K562 (cell line): ENCODE data around the gene FASLG. TPM values are rescaled to one million over a fixed set of nuclear protein-coding genes. Genes with fewer than 3 reads are reported as not detected.
A peak's percentile ranks its signal among the peaks of the same experiment; 100 is the strongest.

ENCODE experiments used
- ARHGAP35 ChIP-seq: fragments of 450-650 bp; IDR thresholded peaks from 2 replicates; pipeline ENCODE4 v1.6.1; 2018; ENCODE audit not compliant: partially characterized antibody
- ARID1B ChIP-seq: fragments of 450-650 bp; IDR thresholded peaks from 2 replicates; pipeline ENCODE4 v1.6.1; 2016; ENCODE audit warnings: antibody characterized with exemption, mild to moderate bottlenecking, inconsistent platforms
- CBX1 ChIP-seq: sonication (generic); IDR thresholded peaks from 2 replicates; pipeline ENCODE4 v1.6.1; 2016; ENCODE audit warnings: antibody characterized with exemption, low read depth, mild to moderate bottlenecking
- CBX5 ChIP-seq: IDR thresholded peaks from 2 replicates; pipeline ENCODE4 v1.6.1; 2014; ENCODE audit warnings: low read depth, borderline replicate concordance
- EP300 ChIP-seq: IDR thresholded peaks from 2 replicates; pipeline ENCODE4 v1.6.1; 2012; ENCODE audit warnings: low read length, improper control_type of control experiment
- ETV1 ChIP-seq: fragments of 450-650 bp; conservative IDR thresholded peaks from 2 replicates; pipeline ENCODE4 v1.6.1; 2016; ENCODE audit warnings: missing genetic modification characterization, control low read depth, low read depth, missing compliant biosample characterization
- EWSR1 ChIP-seq: fragments of 450-650 bp; IDR thresholded peaks from 2 replicates; pipeline ENCODE4 v1.6.1; 2018; ENCODE audit warnings: borderline replicate concordance, mild to moderate bottlenecking, low read depth, moderate library complexity; ENCODE audit not compliant: partially characterized antibody
- FIP1L1 ChIP-seq: fragments of 200-400 bp; formaldehyde crosslinking; IDR thresholded peaks from 2 replicates; pipeline ENCODE4 v1.6.1; 2018; ENCODE audit warnings: mild to moderate bottlenecking, low read depth, low read length; ENCODE audit not compliant: poor library complexity, severe bottlenecking
- MITF ChIP-seq: IDR thresholded peaks from 2 replicates; pipeline ENCODE4 v1.6.1; 2014; ENCODE audit warnings: antibody characterized with exemption
- NR2C1 ChIP-seq, 2 experiments: fragments of 450-650 bp; IDR thresholded peaks; 2 replicates each; pipeline ENCODE4 v1.6.1; 2017; ENCODE audit warnings: mild to moderate bottlenecking in 2 of 2, antibody characterized with exemption in 1 of 2, inconsistent platforms in 1 of 2, missing compliant biosample characterization in 1 of 2, missing genetic modification characterization in 1 of 2
- PHB ChIP-seq: fragments of 250-450 bp; sonication (Bioruptor Pico); IDR thresholded peaks from 2 replicates; pipeline ENCODE4 v1.5.0; 2021
- PHTF2 ChIP-seq: fragments of 250-450 bp; sonication (Bioruptor Pico); IDR thresholded peaks from 2 replicates; pipeline ENCODE4 v1.5.0; 2021; ENCODE audit warnings: mild to moderate bottlenecking
- SMAD1 ChIP-seq: fragments of 150-350 bp; IDR thresholded peaks from 2 replicates; pipeline ENCODE4 v1.6.1; 2014; ENCODE audit warnings: low read length, low read depth; ENCODE audit not compliant: partially characterized antibody
- SP1 ChIP-seq: sonication (generic); formaldehyde crosslinking; IDR thresholded peaks from 2 replicates; pipeline ENCODE4 v1.8.1; 2022; ENCODE audit warnings: mild to moderate bottlenecking, missing genetic modification reagents
- USF2 ChIP-seq: sonication (generic); formaldehyde crosslinking; IDR thresholded peaks from 2 replicates; pipeline ENCODE4 v1.5.0; 2020; ENCODE audit warnings: missing genetic modification reagents
- ZBTB33 ChIP-seq: sonication (generic); formaldehyde crosslinking; IDR thresholded peaks from 2 replicates; pipeline ENCODE4 v1.8.1; 2023; ENCODE audit warnings: mild to moderate bottlenecking, missing genetic modification reagents
- ZNF316 ChIP-seq: fragments of 450-650 bp; IDR thresholded peaks from 2 replicates; pipeline ENCODE4 v1.6.1; 2016
- ZNF57 ChIP-seq: fragments of 450-650 bp; formaldehyde crosslinking; IDR thresholded peaks from 2 replicates; pipeline ENCODE4 v1.4.0; 2020; ENCODE audit warnings: mild to moderate bottlenecking, moderate library complexity
- polyA plus RNA-seq, 8 experiments: library from polyadenylated mRNA; depleted of rRNA in 4 of 8; stranded (reverse) in 5 of 8; unstranded in 3 of 8; fragments of >200 nt; fragmentation: Nextera tagmentation in 2 of 8; fragmentation: Illumina TruSeq in 1 of 8; extraction: Ambion mirVana in 2 of 8; extraction: Trizol in 1 of 8; gene quantifications; 2 replicates each; pipeline versions ENCODE4 v1.2.1 to v1.2.3, GENCODE V29; 2011 to 2014; ENCODE audit warnings: inconsistent platforms in 1 of 8, missing spikeins in 1 of 8
- total RNA-seq, 7 experiments: library from RNA; depleted of rRNA in 6 of 7; stranded (reverse); fragments of >200 nt in 6 of 7; fragmentation: Illumina TruSeq in 2 of 7; extraction: Trizol in 2 of 7; gene quantifications; 2 replicates each; pipeline versions ENCODE4 v1.2.1 to v1.2.3, GENCODE V29; 2011 to 2021; ENCODE audit warnings: low replicate concordance in 1 of 7
- TF ChIP-seq, protein P1 (sequence below): sonication (generic); formaldehyde crosslinking; IDR thresholded peaks from 2 replicates; pipeline ENCODE4 v1.8.0; 2022; ENCODE audit warnings: mild to moderate bottlenecking, low read depth, missing genetic modification reagents

Gene FASLG
- total and polyA plus RNA-seq, 9 of the 15 experiments (the other 6 are each of a cell fraction or from before 2014, with no cell fraction given): not detected

GRCh38 chr1:172679000-172679772 lies 20.3 kb downstream of the FASLG start (continued):
- peak; percentile 10; the same call in 1 of the 2 replicates for TF ChIP-seq MITF
- TF ChIP-seq ZBTB33 (CRISPR knock-in tag): no peak
- TF ChIP-seq EWSR1: no peak
- TF ChIP-seq ARID1B: peak; percentile 42; the same call in 1 of the 2 replicates
- TF ChIP-seq CBX5: no peak
- no peak for TF ChIP-seq SMAD1
- no peak for TF ChIP-seq PHTF2 (CRISPR knock-in tag)
- TF ChIP-seq USF2 (CRISPR knock-in tag): no peak
- TF ChIP-seq CBX1: no peak
- TF ChIP-seq, protein P1, sequence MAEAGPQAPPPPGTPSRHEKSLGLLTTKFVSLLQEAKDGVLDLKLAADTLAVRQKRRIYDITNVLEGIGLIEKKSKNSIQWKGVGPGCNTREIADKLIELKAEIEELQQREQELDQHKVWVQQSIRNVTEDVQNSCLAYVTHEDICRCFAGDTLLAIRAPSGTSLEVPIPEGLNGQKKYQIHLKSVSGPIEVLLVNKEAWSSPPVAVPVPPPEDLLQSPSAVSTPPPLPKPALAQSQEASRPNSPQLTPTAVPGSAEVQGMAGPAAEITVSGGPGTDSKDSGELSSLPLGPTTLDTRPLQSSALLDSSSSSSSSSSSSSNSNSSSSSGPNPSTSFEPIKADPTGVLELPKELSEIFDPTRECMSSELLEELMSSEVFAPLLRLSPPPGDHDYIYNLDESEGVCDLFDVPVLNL (CRISPR knock-in tag): no peak
- TF ChIP-seq PHB (CRISPR knock-in tag): no peak
- no peak for TF ChIP-seq ETV1 (tag)
- no peak for TF ChIP-seq SP1 (CRISPR knock-in tag)
- no peak for TF ChIP-seq ZNF316
- no peak for TF ChIP-seq ZNF57 (CRISPR knock-in tag)
- TF ChIP-seq ARHGAP35: no peak
- no peak for TF ChIP-seq EP300
- TF ChIP-seq NR2C1 (IDR thresholded peaks at IDR 0.05): no peak
- TF ChIP-seq NR2C1 (tag; IDR thresholded peaks at IDR 0.05): no peak
- no peak for TF ChIP-seq FIP1L1
